H1 (cell line): ENCODE results near the gene PAGE2B.

Experiments used
- GABPA ChIP-seq: IDR thresholded peaks from 2 replicates; pipeline ENCODE4 v1.6.1; 2011; ENCODE audit warnings: mild to moderate bottlenecking, low read length, moderate library complexity, borderline replicate concordance; ENCODE audit not compliant: insufficient read depth
- SIN3A ChIP-seq, 2 experiments: IDR thresholded peaks in 1 of 2; conservative IDR thresholded peaks in 1 of 2; 2 replicates each; pipeline ENCODE4 v1.6.1; 2011 to 2012; ENCODE audit warnings: low read length in 2 of 2, improper control_type of control experiment in 1 of 2, low read depth in 1 of 2, mild to moderate bottlenecking in 1 of 2
- TAF1 ChIP-seq: IDR thresholded peaks from 2 replicates; pipeline ENCODE4 v1.6.1; 2011; ENCODE audit warnings: mild to moderate bottlenecking, low read depth, low read length
- TCF12 ChIP-seq: IDR thresholded peaks from 2 replicates; pipeline ENCODE4 v1.6.1; 2011; ENCODE audit warnings: low read depth, mild to moderate bottlenecking, low read length

GRCh38 chrX:55127692-55128091 lies 52.9 kb downstream of the PAGE2B start:
- TF ChIP-seq TCF12: no peak
- no peak for TF ChIP-seq SIN3A (conservative IDR thresholded peaks at IDR 0.05 in 1 of 2, IDR thresholded peaks at IDR 0.05 in 1 of 2; ENCODE audit: low read depth in 1 of 2, low read length in 2 of 2)
- TF ChIP-seq TAF1: no peak
- no peak for TF ChIP-seq GABPA
